Measurements from ENCODE around the gene NUP107. TPM values are rescaled to one million over a fixed set of nuclear protein-coding genes. Genes with fewer than 3 reads are reported as not detected.

The NUP107 gene
- total and polyA plus RNA-seq, 9 donors: 18.4 to 56.6 (median 45.3) TPM

GRCh38 chr12:68750506-68750905 is 63.7 kb downstream of the NUP107 start:
- 88 to 91% (median 88%) methylated on average over 4 of the region's 4 CpGs for WGBS, 3 donors
- H3K36me3 ChIP-seq: no peaks in the 10 kb centered on the region

DNA sequence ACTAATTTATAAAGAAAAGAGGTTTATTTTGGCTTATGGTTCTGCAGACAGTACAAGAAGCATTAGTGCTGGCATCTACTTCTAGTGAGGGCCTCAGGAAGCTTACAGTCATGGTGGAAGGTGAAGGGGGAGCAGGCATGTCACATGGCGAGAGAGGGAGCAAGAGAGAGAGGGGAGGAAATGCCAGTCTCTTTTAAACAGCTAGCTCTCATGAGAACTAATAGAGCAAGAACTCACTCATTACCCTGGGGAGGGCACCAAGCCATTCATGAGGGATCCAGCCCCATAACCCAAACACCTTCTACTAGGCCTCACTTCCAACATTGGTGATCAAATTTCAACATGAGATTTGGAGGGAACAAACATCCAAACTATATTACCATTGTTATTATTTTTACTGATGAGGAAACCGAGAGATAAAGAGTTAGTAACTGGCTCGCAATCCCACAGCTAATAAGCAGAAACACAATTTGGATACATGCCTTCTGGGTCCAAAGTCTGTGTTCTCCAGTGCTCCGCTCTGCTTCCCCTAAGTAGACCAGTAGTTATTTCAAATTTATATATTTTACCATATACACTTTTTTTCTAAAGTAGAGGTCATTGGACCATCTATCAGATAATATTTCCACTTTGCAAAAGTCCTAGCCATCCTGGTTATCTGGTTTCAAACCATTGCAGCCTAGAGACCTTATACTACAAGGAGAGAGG is 68.9 kb downstream of the NUP107 start:
- Histone ChIP-seq H3K27me3 (no peaks in the 10 kb centered on the region), H3K36me3 (no peaks in the 10 kb centered on the region), H3K27ac (no peak overlapping the region), H3K4me1 (ENCODE audit: insufficient read depth) (no peaks in the 10 kb centered on the region), H3K9me3 (no peaks in the 10 kb centered on the region), H3K4me3 (no peak overlapping the region)
- no peak for TF ChIP-seq POLR2A (IDR thresholded peaks at IDR 0.05)
- TF ChIP-seq, protein P1, sequence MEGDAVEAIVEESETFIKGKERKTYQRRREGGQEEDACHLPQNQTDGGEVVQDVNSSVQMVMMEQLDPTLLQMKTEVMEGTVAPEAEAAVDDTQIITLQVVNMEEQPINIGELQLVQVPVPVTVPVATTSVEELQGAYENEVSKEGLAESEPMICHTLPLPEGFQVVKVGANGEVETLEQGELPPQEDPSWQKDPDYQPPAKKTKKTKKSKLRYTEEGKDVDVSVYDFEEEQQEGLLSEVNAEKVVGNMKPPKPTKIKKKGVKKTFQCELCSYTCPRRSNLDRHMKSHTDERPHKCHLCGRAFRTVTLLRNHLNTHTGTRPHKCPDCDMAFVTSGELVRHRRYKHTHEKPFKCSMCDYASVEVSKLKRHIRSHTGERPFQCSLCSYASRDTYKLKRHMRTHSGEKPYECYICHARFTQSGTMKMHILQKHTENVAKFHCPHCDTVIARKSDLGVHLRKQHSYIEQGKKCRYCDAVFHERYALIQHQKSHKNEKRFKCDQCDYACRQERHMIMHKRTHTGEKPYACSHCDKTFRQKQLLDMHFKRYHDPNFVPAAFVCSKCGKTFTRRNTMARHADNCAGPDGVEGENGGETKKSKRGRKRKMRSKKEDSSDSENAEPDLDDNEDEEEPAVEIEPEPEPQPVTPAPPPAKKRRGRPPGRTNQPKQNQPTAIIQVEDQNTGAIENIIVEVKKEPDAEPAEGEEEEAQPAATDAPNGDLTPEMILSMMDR (IDR thresholded peaks at IDR 0.05): no peak
- TF ChIP-seq EP300 (IDR thresholded peaks at IDR 0.05): no peak
- intact Hi-C loops (cut with DNase I): no loop called here
- DNase-seq: no peak
- WGBS, 3 donors: 82 to 95% (median 89%) methylated on average over 4 of the region's 4 CpGs

More at GRCh38 chr12:68750506-68750905, 63.7 kb downstream of the NUP107 start:
- Histone ChIP-seq H3K9me3 (no peaks in the 10 kb centered on the region), H3K4me1 (ENCODE audit: insufficient read depth) (peaks cover 1% of the 10 kb centered on the region), H3K27me3 (no peaks in the 10 kb centered on the region), H3K4me3 (no peak overlapping the region), H3K27ac (no peak overlapping the region)
- intact Hi-C loops (cut with DNase I): no loop called here
- TF ChIP-seq EP300 (IDR thresholded peaks at IDR 0.05) (no peak), POLR2A (IDR thresholded peaks at IDR 0.05) (no peak)
- TF ChIP-seq, protein P1 (IDR thresholded peaks at IDR 0.05): no peak
- DNase-seq: no peak

DNA sequence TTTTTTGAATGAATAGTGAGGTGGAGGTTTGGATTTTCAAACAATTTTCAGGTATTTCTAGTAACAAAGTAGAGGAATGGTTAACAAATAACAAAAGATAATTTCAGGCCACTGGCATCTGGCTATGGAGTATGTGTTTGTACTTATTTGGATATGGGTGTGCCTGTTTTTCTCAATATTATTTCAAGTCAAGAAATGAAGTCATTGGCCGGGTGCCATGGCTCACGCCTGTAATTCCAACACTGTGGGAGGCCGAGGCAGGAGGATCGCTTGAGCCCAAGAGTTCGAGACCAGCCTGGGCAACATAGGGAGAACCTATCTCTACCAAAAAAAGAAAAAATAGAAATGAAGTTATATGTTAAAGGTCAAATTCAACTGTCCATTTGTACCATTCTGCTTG is 73.1 kb downstream of the NUP107 start:
- intact Hi-C loops (cut with DNase I): no loop called here

GRCh38 chr12:68760806-68761441 is 74.1 kb downstream of the NUP107 start:
- intact Hi-C loops (cut with DNase I): no loop called here
- 94 to 99% (median 96%) methylated on average over 7 of the region's 7 CpGs for WGBS, 3 donors
- H3K36me3 ChIP-seq: no peaks in the 10 kb centered on the region

More for the DNA sequence above, 73.1 kb downstream of the NUP107 start:
- H3K27me3 ChIP-seq: no peaks in the 10 kb centered on the region
- H3K4me3 ChIP-seq: no peak overlapping the region
- H3K27ac ChIP-seq: no peak overlapping the region
- H3K4me1 ChIP-seq (ENCODE audit: insufficient read depth): no peaks in the 10 kb centered on the region
- H3K9me3 ChIP-seq: no peaks in the 10 kb centered on the region
- TF ChIP-seq, protein P1 (IDR thresholded peaks at IDR 0.05): no peak
- TF ChIP-seq EP300 (IDR thresholded peaks at IDR 0.05) (no peak), POLR2A (IDR thresholded peaks at IDR 0.05) (no peak)
- H3K36me3 ChIP-seq: no peaks in the 10 kb centered on the region
- 84 to 86% (median 85%) methylated on average over 5 of the region's 5 CpGs for WGBS, 3 donors
- DNase-seq: no peak

More at GRCh38 chr12:68760806-68761441, 74.1 kb downstream of the NUP107 start:
- no peaks in the 10 kb centered on the region for H3K27me3 ChIP-seq
- H3K27ac ChIP-seq: no peak overlapping the region
- no peaks in the 10 kb centered on the region for H3K9me3 ChIP-seq
- H3K4me1 ChIP-seq (ENCODE audit: insufficient read depth): no peaks in the 10 kb centered on the region
- TF ChIP-seq EP300 (IDR thresholded peaks at IDR 0.05) (no peak), POLR2A (IDR thresholded peaks at IDR 0.05) (no peak)
- TF ChIP-seq, protein P1 (IDR thresholded peaks at IDR 0.05): no peak
- DNase-seq: no peak
- no peak overlapping the region for H3K4me3 ChIP-seq

All from ovary (tissue), 9 donors.